Anterior cingulate cortex (tissue), 58 donors: ENCODE data around the gene ELF2.
"Not testable (repeated sequence)": the region's sequence is repeated elsewhere in the genome, so short reads cannot be mapped to it uniquely, and the experiment has no call there.

ENCODE experiments used
- DNase-seq, 58 donors: peaks; one replicate each; lab custom pipeline; 2025; lab: John Stamatoyannopoulos, UW

The ELF2 gene

DNA sequence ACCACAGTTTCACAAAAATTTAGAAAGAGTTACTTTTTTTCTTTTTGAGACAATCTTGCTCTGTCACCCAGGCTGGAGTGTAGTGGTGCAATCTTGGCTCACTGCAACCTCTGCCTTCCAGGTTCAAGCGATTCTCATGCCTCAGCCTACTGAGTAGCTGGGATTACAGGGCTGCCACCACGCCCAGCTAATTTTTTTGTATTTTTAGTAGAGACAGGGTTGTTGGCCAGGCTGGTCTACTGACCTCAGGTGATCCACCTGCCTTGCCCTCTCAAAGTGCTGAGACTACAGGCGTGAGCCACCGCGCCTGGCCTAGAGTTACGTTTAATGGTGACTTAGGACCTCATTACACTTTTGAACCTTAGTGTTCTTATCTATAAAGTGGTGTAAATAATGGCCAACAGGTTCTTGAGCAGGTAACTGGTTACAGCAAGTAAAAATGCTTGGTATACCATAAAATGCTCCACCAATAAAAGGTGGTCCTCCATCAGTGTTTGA, 147.1 kb downstream of the ELF2 start:
- not testable (repeated sequence) for DNase-seq

DNA sequence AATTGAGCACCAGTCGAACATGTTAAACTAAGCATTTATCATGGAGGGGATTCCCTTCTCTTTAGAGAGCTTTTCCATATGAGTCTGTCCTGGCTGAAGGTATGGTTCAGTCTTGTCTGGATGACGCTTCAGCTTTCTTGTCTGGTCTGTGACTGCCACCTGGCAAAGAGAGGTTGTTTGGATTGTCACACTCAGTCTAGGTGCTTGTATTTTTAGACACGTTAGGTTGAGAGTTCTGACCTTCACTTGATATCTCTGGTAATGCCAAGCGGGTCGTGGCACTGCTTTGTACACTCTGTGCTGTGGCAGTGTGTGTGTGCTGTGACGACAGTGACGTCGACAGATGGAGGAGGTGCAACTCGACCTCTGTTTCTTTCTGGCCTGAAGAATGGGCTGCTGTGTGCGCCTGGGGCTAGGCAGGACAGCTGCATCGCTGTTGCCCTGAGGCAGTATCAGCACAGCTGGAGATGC, 148.8 kb downstream of the ELF2 start:
- DNase-seq: peak in 45 of 58 donors; percentile 4 to 88 (median 44)

- DNase-seq: no peak
These were observed 149.2 kb downstream of the ELF2 start for GRCh38 chr4:139027776-139028175.

GRCh38 chr4:139025841-139026240, 151.2 kb downstream of the ELF2 start:
- DNase-seq: no peak

- DNase-seq: no peak
These were observed 152.3 kb downstream of the ELF2 start for GRCh38 chr4:139024686-139025085.

- DNase-seq: no peak
These were observed 154.2 kb downstream of the ELF2 start for GRCh38 chr4:139022835-139023234.

GRCh38 chr4:139021071-139021470, 155.9 kb downstream of the ELF2 start:
- DNase-seq: not testable (repeated sequence)

GRCh38 chr4:139020384-139020783, 156.6 kb downstream of the ELF2 start:
- no peak for DNase-seq

GRCh38 chr4:139018971-139019758, 157.9 kb downstream of the ELF2 start:
- DNase-seq: no peak

- DNase-seq: no peak
These were observed 158.5 kb downstream of the ELF2 start for GRCh38 chr4:139018501-139018900.

DNA sequence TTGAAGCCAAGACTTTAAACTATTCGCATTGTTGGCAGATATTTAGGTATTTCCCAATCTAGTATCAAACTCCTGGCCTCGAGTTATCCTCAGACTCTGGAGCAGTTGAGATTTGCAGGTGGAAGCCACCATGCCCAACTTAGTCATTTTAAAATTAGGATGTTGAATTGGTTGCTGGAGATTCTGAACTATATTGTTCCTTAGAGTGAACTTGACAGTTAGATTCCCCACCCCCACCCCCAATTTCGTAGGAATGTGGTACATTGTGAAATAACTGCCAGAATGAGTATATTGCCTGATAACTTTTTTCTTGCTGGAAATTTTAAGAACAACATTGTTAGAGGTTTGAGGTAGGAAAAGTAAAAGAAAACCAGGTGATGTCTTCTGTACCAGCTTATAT, 159.2 kb downstream of the ELF2 start:
- no peak for DNase-seq

DNA sequence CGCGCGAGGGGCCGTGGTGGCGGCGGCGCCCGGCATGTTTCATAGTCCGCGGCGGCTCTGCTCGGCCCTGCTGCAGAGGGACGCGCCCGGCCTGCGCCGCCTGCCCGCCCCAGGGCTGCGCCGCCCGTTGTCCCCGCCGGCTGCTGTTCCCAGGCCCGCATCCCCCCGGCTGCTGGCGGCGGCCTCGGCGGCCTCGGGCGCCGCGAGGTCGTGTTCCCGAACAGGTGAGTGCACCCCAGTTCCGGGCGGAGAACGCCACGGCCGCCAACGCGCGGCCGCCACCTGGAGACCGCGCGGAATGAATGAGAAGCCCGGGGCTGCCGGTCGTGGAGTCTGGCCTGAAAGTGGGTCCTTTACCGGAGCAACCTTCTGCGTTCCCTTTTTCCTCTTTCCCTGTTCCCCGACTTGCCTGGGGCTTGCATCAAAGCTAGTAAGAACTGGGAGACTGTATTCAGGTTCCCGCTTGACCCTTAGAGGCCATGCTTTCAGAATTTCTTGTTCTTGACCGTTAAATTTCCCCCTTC, 161.0 kb downstream of the ELF2 start:
- DNase-seq: peak in 38 of 58 donors; percentile 2 to 72 (median 45)

DNA sequence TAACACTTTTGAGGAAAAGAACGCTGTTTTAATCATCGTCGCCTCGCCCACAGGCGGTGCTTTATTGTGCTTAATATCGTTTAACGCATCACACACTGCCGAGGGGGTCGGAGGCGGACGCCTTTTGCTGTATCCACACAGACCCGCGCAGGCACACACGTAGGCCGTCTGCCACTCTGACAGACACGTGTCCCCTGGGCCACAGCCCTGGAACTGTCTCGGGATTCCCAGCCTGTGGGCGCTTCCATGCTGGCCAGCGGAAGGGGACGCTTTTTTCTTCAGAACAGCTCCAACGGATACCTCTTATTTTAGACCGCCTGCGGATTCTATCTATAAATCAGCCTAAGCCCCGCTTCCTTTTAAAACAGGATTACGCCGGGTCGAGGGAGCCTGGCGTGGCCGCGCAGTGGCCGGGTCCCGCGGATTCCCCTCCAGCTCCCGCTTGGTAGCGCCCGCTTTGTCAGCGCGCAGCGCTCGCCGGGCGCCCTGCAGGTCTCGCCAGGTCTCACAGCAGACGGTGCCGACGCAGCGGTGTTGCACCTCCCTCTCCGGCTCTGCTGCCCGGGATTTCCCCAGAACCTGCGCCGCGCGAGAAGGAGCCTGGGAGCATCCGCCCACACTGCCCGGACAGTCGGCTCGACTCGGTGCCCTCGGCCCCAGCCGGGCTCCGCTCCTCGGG, 161.6 kb downstream of the ELF2 start, which contains the start of gene NOCT:
NOCT (plus strand) TSS at position 513 of the 679 bp plus-strand sequence. CDS start 201 bp downstream, outside the sequence.
- DNase-seq: peak; percentile 46 to 93 (median 84)

DNA sequence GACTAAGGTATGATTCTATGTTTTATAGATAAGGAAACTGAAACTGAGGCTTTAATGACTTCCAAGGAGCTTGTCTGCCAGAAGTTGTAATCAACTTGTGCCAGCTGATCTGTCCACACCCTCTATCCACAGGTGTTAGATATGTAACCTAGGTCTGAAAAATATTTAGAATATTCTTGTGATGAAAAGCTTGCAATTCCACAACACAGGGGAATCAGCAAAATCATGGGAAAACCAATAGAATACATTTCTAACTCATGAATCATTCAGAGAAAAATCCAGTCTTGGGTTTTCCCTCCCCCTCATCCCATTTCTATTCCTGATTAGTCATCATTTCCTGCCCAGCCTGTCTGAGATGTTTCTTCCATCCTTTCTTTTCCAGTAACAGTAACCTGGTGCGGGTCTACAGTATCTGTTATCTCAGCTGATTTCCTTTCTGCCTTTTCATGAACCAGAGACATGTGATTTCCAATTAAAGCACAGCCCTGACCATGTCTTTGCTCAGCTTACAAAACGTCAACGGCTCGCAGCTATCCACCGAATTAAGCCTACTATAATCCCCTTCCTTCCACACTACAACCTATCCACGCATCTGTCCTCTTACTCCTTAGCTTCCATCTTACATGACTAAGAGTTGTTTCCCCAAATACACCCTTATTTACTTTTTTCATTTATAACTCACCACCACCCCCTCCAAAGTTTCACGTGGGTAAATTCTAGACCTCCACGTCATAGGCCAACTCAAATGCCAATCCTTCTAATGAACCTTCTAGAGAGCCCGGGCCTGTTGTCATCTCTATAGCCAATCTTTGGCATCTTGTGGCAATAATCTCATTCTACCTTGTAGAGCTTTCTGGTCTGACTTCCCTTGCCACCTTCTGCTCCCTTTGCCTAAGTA, 162.4 kb downstream of the ELF2 start:
- peak in 1 of 58 donors; percentile 5 for DNase-seq

DNA sequence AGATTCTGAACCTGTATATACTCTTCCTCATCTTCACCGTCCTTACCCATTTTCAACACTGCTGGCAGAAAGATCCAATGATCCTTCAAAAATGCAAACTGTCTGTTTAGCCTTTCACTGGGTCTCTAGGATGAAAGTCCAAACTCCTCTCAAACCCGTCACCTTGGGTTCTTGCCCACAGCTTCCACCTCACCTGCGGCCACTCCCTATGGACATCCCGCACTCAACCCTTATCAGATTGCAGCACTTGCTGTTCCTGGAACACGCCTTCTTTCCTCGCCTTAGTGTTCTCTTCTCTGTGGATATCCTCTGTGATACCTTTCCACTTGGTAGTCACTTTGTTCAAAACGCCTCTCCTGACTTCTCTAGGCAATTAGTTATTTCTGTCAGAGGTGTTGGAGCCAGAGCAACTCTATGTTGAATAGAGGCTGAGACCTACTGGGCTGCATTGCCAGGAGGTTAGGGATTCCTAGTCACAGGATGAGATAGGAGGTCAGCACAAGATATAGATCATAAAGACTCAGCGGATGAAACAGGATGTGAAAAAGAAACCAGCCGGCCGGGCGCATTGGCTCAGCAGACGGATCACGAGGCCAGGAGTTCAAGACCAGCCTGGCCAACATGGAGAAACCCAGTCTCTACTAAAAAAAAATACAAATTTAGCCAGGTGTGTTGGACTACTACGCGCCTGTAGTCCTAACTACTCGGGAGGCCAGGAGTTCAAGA, 165.6 kb downstream of the ELF2 start:
- no peak for DNase-seq

- peak in 1 of 58 donors; percentile 5 for DNase-seq
These were observed 167.3 kb downstream of the ELF2 start for GRCh38 chr4:139009702-139010101.

DNA sequence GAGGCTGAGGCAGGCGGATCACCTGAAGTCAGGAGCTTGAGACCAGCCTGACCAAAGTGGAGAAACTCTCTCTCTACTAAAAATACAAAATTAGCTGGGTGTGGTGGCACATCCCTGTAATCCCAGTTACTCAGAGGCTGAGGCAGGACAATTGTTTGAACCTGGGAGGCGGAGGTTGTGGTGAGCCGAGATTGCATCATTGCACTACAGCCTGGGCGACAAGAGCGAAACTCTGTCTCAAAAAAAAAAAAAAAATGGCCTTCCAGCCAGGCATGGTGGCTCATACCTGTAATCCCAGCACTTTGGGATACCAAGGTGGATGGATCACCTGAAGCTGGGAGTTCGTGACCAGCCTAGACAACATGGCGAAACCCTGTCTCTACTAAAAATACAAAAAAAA, 168.7 kb downstream of the ELF2 start:
- DNase-seq: not testable (repeated sequence)

DNA sequence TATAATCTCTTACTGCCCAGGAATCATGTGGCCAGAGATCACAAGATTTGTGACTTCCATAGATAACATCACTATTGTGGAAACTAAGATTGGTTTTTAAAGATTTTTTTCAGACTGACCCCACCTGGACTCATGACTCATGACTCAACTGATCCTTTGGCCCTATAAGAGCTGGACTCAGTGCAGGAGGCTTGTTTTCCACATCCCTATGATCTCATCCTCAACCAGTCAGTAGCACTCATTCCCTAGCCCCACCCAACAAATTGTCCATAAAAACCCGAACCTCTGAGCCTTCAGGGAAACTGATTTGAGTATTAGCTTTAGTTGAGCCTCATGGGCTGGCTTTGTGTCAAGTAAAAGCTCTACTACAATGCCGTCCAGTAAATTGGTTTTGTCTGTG, 169.4 kb downstream of the ELF2 start:
- DNase-seq: no peak
